Left ventricle myocardium inferior (tissue), 1 donor: Measurements from ENCODE around the gene SPESP1. TPM values are rescaled to one million over a fixed set of nuclear protein-coding genes. Genes with fewer than 3 reads are reported as not detected.

Source experiments
- DNase-seq: peaks from one replicate; pipeline ENCODE4 v3.0.0-alpha.2; 2020
- H3K27ac ChIP-seq: fragments of 200-600 bp; replicated peaks from 2 replicates; pipeline ENCODE4 v1.8.0; 2021
- H3K27me3 ChIP-seq: fragments of 200-600 bp; 2 replicates; pipeline ENCODE4 v1.8.0; 2021; ENCODE audit warnings: low read depth
- H3K36me3 ChIP-seq: fragments of 200-600 bp; 2 replicates; pipeline ENCODE4 v1.8.0; 2021
- H3K4me1 ChIP-seq: fragments of 200-600 bp; 2 replicates; pipeline ENCODE4 v1.8.0; 2021
- H3K4me3 ChIP-seq: fragments of 200-600 bp; 2 replicates; pipeline ENCODE4 v1.8.0; 2021; ENCODE audit warnings: mild to moderate bottlenecking, moderate library complexity
- H3K9me3 ChIP-seq: fragments of 200-600 bp; replicated peaks from 2 replicates; pipeline ENCODE4 v1.8.0; 2021
- CTCF ChIP-seq: fragments of 200-600 bp; IDR thresholded peaks from 2 replicates; pipeline ENCODE4 v1.8.0; 2021; ENCODE audit warnings: antibody characterized with exemption, mild to moderate bottlenecking, borderline replicate concordance
- intact Hi-C: fragments of 100-400 bp; cut with micrococcal nuclease; formaldehyde crosslinking; loops from one replicate; pipeline ENCODE4 v1.11.0; 2022
- total RNA-seq: library from RNA; stranded (reverse); fragmentation: NEBNext Ultra II Directional; extraction: Animal tissue kit (Norgen Biotek cat#: 25700); gene quantifications from one replicate; pipeline ENCODE4 v1.2.1, GENCODE V29; 2021
- donor health status: DM: no; HTN: yes; CAD: no; lungs with severe emphysema.

Gene SPESP1
- total RNA-seq, 1 donor from 2014 or later: 7.6 TPM

GRCh38 chr15:68933001-68933400, 2.7 kb downstream of the SPESP1 start:
- no peak for DNase-seq
- intact Hi-C loops: no loop called here
- no peaks in the 10 kb centered on the region for H3K36me3 ChIP-seq
- H3K4me3 ChIP-seq: no peak overlapping the region
- no peaks in the 10 kb centered on the region for H3K4me1 ChIP-seq
- H3K9me3 ChIP-seq: no peaks in the 10 kb centered on the region
- no peak for TF ChIP-seq CTCF
- H3K27me3 ChIP-seq: peaks cover 13% of the 10 kb centered on the region
- no peak overlapping the region for H3K27ac ChIP-seq

GRCh38 chr15:68934341-68934740, 4.0 kb downstream of the SPESP1 start:
- no peak overlapping the region for H3K27ac ChIP-seq
- no peaks in the 10 kb centered on the region for H3K9me3 ChIP-seq
- H3K36me3 ChIP-seq: no peaks in the 10 kb centered on the region
- TF ChIP-seq CTCF: no peak
- no peak overlapping the region for H3K4me3 ChIP-seq
- intact Hi-C loops: no loop called here
- peaks cover 13% of the 10 kb centered on the region for H3K27me3 ChIP-seq
- H3K4me1 ChIP-seq: no peaks in the 10 kb centered on the region
- DNase-seq: no peak

- Histone ChIP-seq H3K4me3 (no peak overlapping the region), H3K27ac (no peak overlapping the region), H3K4me1 (no peaks in the 10 kb centered on the region), H3K36me3 (no peaks in the 10 kb centered on the region), H3K9me3 (no peaks in the 10 kb centered on the region), H3K27me3 (peaks cover 5% of the 10 kb centered on the region)
- TF ChIP-seq CTCF: no peak
- no peak for DNase-seq
- intact Hi-C loops: no loop called here
Observed at GRCh38 chr15:68935400-68935937, 5.1 kb downstream of the SPESP1 start.

GRCh38 chr15:68939501-68939900, 9.2 kb downstream of the SPESP1 start:
- Histone ChIP-seq H3K4me1 (no peaks in the 10 kb centered on the region), H3K4me3 (no peak overlapping the region), H3K36me3 (no peaks in the 10 kb centered on the region), H3K9me3 (no peaks in the 10 kb centered on the region), H3K27ac (no peak overlapping the region), H3K27me3 (peaks cover 20% of the 10 kb centered on the region)
- no peak for DNase-seq
- TF ChIP-seq CTCF: no peak
- intact Hi-C loops: no loop called here

GRCh38 chr15:68951813-68952212, 21.5 kb downstream of the SPESP1 start:
- intact Hi-C loops: no loop called here
- Histone ChIP-seq H3K27me3 (peaks cover 7% of the 10 kb centered on the region), H3K4me3 (no peak overlapping the region), H3K4me1 (no peaks in the 10 kb centered on the region), H3K27ac (no peak overlapping the region), H3K9me3 (peaks cover 19% of the 10 kb centered on the region), H3K36me3 (no peaks in the 10 kb centered on the region)
- no peak for DNase-seq
- no peak for TF ChIP-seq CTCF
